Measurements from ENCODE around the gene GLB1L. TPM values are rescaled to one million over a fixed set of nuclear protein-coding genes. Genes with fewer than 3 reads are reported as not detected.

Gene GLB1L
- total RNA-seq, 6 donors from 2014 or later: 4.1 to 19.5 (median 11.9) TPM

DNA sequence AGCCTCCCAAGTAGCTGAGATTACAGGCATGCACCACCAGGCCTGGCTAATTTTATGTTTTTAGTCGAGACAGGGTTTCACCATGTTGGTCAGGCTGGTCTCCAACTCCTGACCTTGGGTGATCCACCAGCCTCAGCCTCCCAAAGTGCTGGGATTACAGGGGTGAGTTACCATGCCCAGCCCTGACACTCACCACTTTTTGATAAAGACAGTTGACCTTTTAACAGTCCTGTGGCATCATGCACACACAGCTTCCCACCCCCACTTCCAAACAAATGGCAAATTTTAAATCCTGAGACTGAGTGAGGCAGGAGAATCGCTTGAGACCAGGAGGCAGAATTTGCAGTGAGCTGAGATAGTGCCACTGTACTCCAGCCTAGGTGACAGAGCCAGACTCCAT, 27.8 kb upstream of the GLB1L start:
- 66 to 67% methylated on average over 2 of the region's 2 CpGs for WGBS, 2 donors
- TF ChIP-seq POLR2A (IDR thresholded peaks at IDR 0.05) (no peak), EP300 (IDR thresholded peaks at IDR 0.05) (no peak), POLR2AphosphoS5 (IDR thresholded peaks at IDR 0.05) (no peak), CTCF (IDR thresholded peaks at IDR 0.05) (no peak)

DNA sequence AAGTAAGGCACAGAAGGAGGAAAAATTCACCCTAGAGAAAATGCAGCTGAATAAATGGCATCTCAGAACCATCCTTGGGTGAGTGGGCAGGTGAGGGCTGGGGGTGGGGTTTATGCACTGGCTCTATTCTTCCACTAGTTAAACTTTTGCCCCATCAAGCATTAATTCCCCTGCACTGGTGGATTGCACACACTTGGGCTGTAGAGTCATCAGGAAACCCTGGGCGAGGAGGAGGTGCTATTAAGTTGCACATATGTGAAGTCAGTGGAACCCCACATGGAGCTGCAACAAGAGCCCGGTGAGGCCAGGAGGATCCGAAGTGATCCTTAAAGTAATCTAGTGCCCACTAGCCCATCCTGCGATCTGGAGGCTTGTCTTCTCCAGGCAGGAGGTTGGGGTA, 27.1 kb upstream of the GLB1L start:
- Histone ChIP-seq H3K36me3 (no peaks in the 10 kb centered on the region), H3K27ac (no peak overlapping the region), H3K4me3 (no peak overlapping the region), H3K9me3 (no peaks in the 10 kb centered on the region), H3K27me3 (no peaks in the 10 kb centered on the region), H3K4me1 (peaks cover 0 to under 1% (median under 1%) of the 10 kb centered on the region in 4 donors)
- 83 to 87% methylated on average over 4 of the region's 4 CpGs for WGBS, 2 donors
- DNase-seq (no peak), ATAC-seq (ENCODE audit: low FRiP score in 2 of 2) (no peak)
- TF ChIP-seq CTCF (IDR thresholded peaks at IDR 0.05) (no peak), POLR2AphosphoS5 (IDR thresholded peaks at IDR 0.05) (no peak), EP300 (IDR thresholded peaks at IDR 0.05) (no peak), POLR2A (IDR thresholded peaks at IDR 0.05) (no peak)

More for the DNA sequence above, 27.8 kb upstream of the GLB1L start:
- no peak overlapping the region for H3K4me3 ChIP-seq
- H3K9me3 ChIP-seq: no peaks in the 10 kb centered on the region
- DNase-seq (no peak), ATAC-seq (ENCODE audit: low FRiP score in 2 of 2) (no peak)
- no peak overlapping the region for H3K27ac ChIP-seq
- H3K27me3 ChIP-seq: no peaks in the 10 kb centered on the region
- no peaks in the 10 kb centered on the region for H3K36me3 ChIP-seq
- H3K4me1 ChIP-seq: peaks cover 4 to 7% (median 7%) of the 10 kb centered on the region in 4 donors

GRCh38 chr2:219271021-219271420, 25.8 kb upstream of the GLB1L start:
- Histone ChIP-seq H3K4me3 (no peak overlapping the region), H3K36me3 (no peaks in the 10 kb centered on the region), H3K9me3 (no peaks in the 10 kb centered on the region), H3K27me3 (no peaks in the 10 kb centered on the region), H3K4me1 (no peaks in the 10 kb centered on the region), H3K27ac (no peak overlapping the region)
- 64 to 89% methylated on average over 2 of the region's 2 CpGs for WGBS, 2 donors
- DNase-seq: no peak
- no peak for ATAC-seq (ENCODE audit: low FRiP score in 2 of 2)
- no peak for TF ChIP-seq POLR2A (IDR thresholded peaks at IDR 0.05)
- no peak for TF ChIP-seq CTCF (IDR thresholded peaks at IDR 0.05)
- TF ChIP-seq POLR2AphosphoS5 (IDR thresholded peaks at IDR 0.05): no peak
- no peak for TF ChIP-seq EP300 (IDR thresholded peaks at IDR 0.05)

- TF ChIP-seq POLR2A (IDR thresholded peaks at IDR 0.05) (no peak), CTCF (IDR thresholded peaks at IDR 0.05) (no peak), POLR2AphosphoS5 (IDR thresholded peaks at IDR 0.05) (no peak), EP300 (IDR thresholded peaks at IDR 0.05) (no peak)
- ATAC-seq (ENCODE audit: low FRiP score in 2 of 2) (no peak), DNase-seq (no peak)
- WGBS, 2 donors: 92 to 96% methylated on average over 5 of the region's 5 CpGs
- Histone ChIP-seq H3K4me3 (no peak overlapping the region), H3K27ac (no peak overlapping the region), H3K27me3 (no peaks in the 10 kb centered on the region), H3K36me3 (no peaks in the 10 kb centered on the region), H3K9me3 (no peaks in the 10 kb centered on the region), H3K4me1 (no peaks in the 10 kb centered on the region)
These were observed 24.8 kb upstream of the GLB1L start for GRCh38 chr2:219270055-219270372.

GRCh38 chr2:219269362-219270054, 24.3 kb upstream of the GLB1L start:
- Histone ChIP-seq H3K27me3 (no peaks in the 10 kb centered on the region), H3K4me3 (no peak overlapping the region), H3K36me3 (no peaks in the 10 kb centered on the region), H3K27ac (no peak overlapping the region), H3K9me3 (no peaks in the 10 kb centered on the region), H3K4me1 (no peaks in the 10 kb centered on the region)
- ATAC-seq (ENCODE audit: low FRiP score in 2 of 2) (no peak), DNase-seq (peak in 1 of 2 donors; percentile 67)
- 56 to 57% methylated on average over 3 to 8 of the region's 8 CpGs for WGBS, 2 donors
- TF ChIP-seq CTCF (IDR thresholded peaks at IDR 0.05) (no peak), POLR2A (IDR thresholded peaks at IDR 0.05) (no peak), POLR2AphosphoS5 (IDR thresholded peaks at IDR 0.05) (no peak), EP300 (IDR thresholded peaks at IDR 0.05) (no peak)
